PC-3 (cell line): Measurements from ENCODE around the gene SLC6A11.

Experiments
- CTCF ChIP-seq: fragments of 300-600 bp; sonication (generic); conservative IDR thresholded peaks from 2 replicates; pipeline ENCODE4 v1.5.1; 2017; ENCODE audit warnings: antibody characterized with exemption, low read depth, mild to moderate bottlenecking, low read length
- EZH2 ChIP-seq: fragments of 300-600 bp; sonication (generic); IDR thresholded peaks from one replicate; pipeline ENCODE4 v1.6.1; 2017; ENCODE audit warnings: antibody characterized with exemption, mild to moderate bottlenecking, low read length; ENCODE audit not compliant: unreplicated experiment
- EZH2phosphoT487 ChIP-seq: fragments of 300-600 bp; sonication (generic); IDR thresholded peaks from 2 replicates; pipeline ENCODE4 v1.6.1; 2018; ENCODE audit warnings: mild to moderate bottlenecking, antibody characterized with exemption, low read length, borderline replicate concordance

GRCh38 chr3:10983219-10983916, 167.3 kb downstream of the SLC6A11 start:
- TF ChIP-seq CTCF (peak; percentile 95), EZH2phosphoT487 (no peak), EZH2 (no peak)
